BLaER1 (cell line): Measurements from ENCODE around the gene PTPRQ.

Source experiments
- H3K27ac ChIP-seq: shearing (Covaris generic); formaldehyde crosslinking; 2 replicates; pipeline ENCODE4 v1.8.1; 2022
- H3K27me3 ChIP-seq: shearing (Covaris generic); formaldehyde crosslinking; 2 replicates; pipeline ENCODE4 v1.8.1; 2022
- H3K36me3 ChIP-seq: shearing (Covaris generic); formaldehyde crosslinking; 2 replicates; pipeline ENCODE4 v1.8.1; 2022
- H3K4me1 ChIP-seq: shearing (Covaris generic); formaldehyde crosslinking; 2 replicates; pipeline ENCODE4 v1.8.1; 2022
- H3K4me2 ChIP-seq: shearing (Covaris generic); formaldehyde crosslinking; 2 replicates; pipeline ENCODE4 v1.8.1; 2022
- H3K4me3 ChIP-seq: shearing (Covaris generic); formaldehyde crosslinking; 2 replicates; pipeline ENCODE4 v1.8.1; 2022
- H3K9ac ChIP-seq: shearing (Covaris generic); formaldehyde crosslinking; 2 replicates; pipeline ENCODE4 v1.8.1; 2022
- H3K9me3 ChIP-seq: shearing (Covaris generic); formaldehyde crosslinking; 2 replicates; pipeline ENCODE4 v1.8.1; 2022
- H4K20me1 ChIP-seq: shearing (Covaris generic); formaldehyde crosslinking; 2 replicates; pipeline ENCODE4 v1.8.1; 2022
- Cebpa-rat ChIP-seq: shearing (Covaris generic); IDR thresholded peaks from 2 replicates; pipeline ENCODE4 v1.8.1; 2022

PTPRQ gene

GRCh38 chr12:80582431-80582830 is 138.4 kb downstream of the PTPRQ start:
- no peak overlapping the region for H3K9ac ChIP-seq
- H3K4me3 ChIP-seq: no peak overlapping the region
- no peak overlapping the region for H3K27ac ChIP-seq
- no peaks in the 10 kb centered on the region for H3K27me3 ChIP-seq
- no peaks in the 10 kb centered on the region for H3K4me1 ChIP-seq
- H3K4me2 ChIP-seq: no peak overlapping the region
- no peaks in the 10 kb centered on the region for H4K20me1 ChIP-seq
- no peaks in the 10 kb centered on the region for H3K36me3 ChIP-seq
- no peak for TF ChIP-seq Cebpa-rat
- H3K9me3 ChIP-seq: no peaks in the 10 kb centered on the region

DNA sequence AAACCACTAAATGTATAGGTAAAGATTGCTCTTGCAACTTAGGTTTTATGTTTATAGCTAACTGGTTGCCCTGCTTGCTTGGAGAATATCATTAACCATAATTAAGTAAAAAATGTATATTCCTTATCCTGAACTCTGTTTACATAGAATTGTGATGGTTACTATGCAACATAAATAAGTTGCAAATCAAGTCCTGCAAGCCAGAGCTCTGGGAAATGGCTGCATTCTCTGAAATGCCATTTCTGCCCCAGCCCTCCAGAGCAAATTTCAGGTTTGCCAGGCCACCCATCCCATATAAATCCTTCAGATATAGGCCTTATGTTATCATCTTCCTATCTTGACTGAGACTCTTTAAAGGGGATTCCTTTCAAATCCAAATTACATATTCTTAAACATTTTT is 145.0 kb downstream of the PTPRQ start:
- TF ChIP-seq Cebpa-rat: no peak
- no peak overlapping the region for H3K9ac ChIP-seq
- H3K4me1 ChIP-seq: no peaks in the 10 kb centered on the region
- H3K9me3 ChIP-seq: no peaks in the 10 kb centered on the region
- no peaks in the 10 kb centered on the region for H3K36me3 ChIP-seq
- H3K4me2 ChIP-seq: no peak overlapping the region
- no peaks in the 10 kb centered on the region for H4K20me1 ChIP-seq
- no peaks in the 10 kb centered on the region for H3K27me3 ChIP-seq
- no peak overlapping the region for H3K27ac ChIP-seq
- no peak overlapping the region for H3K4me3 ChIP-seq

- Histone ChIP-seq H3K9me3 (no peaks in the 10 kb centered on the region), H3K27ac (no peak overlapping the region), H3K4me2 (no peak overlapping the region), H3K36me3 (no peaks in the 10 kb centered on the region), H3K4me1 (no peaks in the 10 kb centered on the region), H4K20me1 (no peaks in the 10 kb centered on the region), H3K27me3 (no peaks in the 10 kb centered on the region), H3K9ac (no peak overlapping the region), H3K4me3 (no peak overlapping the region)
- TF ChIP-seq Cebpa-rat: no peak
Measured at GRCh38 chr12:80590085-80590484, 146.1 kb downstream of the PTPRQ start.

GRCh38 chr12:80593766-80594165 is 149.7 kb downstream of the PTPRQ start:
- H3K27me3 ChIP-seq: no peaks in the 10 kb centered on the region
- H3K9me3 ChIP-seq: no peaks in the 10 kb centered on the region
- no peak for TF ChIP-seq Cebpa-rat
- no peak overlapping the region for H3K4me2 ChIP-seq
- H3K9ac ChIP-seq: no peak overlapping the region
- no peak overlapping the region for H3K4me3 ChIP-seq
- no peak overlapping the region for H3K27ac ChIP-seq
- H3K36me3 ChIP-seq: no peaks in the 10 kb centered on the region
- no peaks in the 10 kb centered on the region for H3K4me1 ChIP-seq
- H4K20me1 ChIP-seq: no peaks in the 10 kb centered on the region

GRCh38 chr12:80596509-80596908 is 152.5 kb downstream of the PTPRQ start:
- Histone ChIP-seq H3K4me1 (no peaks in the 10 kb centered on the region), H4K20me1 (no peaks in the 10 kb centered on the region), H3K9ac (no peak overlapping the region), H3K27me3 (no peaks in the 10 kb centered on the region), H3K4me2 (no peak overlapping the region), H3K36me3 (no peaks in the 10 kb centered on the region), H3K4me3 (no peak overlapping the region), H3K9me3 (no peaks in the 10 kb centered on the region), H3K27ac (no peak overlapping the region)
- TF ChIP-seq Cebpa-rat: no peak

DNA sequence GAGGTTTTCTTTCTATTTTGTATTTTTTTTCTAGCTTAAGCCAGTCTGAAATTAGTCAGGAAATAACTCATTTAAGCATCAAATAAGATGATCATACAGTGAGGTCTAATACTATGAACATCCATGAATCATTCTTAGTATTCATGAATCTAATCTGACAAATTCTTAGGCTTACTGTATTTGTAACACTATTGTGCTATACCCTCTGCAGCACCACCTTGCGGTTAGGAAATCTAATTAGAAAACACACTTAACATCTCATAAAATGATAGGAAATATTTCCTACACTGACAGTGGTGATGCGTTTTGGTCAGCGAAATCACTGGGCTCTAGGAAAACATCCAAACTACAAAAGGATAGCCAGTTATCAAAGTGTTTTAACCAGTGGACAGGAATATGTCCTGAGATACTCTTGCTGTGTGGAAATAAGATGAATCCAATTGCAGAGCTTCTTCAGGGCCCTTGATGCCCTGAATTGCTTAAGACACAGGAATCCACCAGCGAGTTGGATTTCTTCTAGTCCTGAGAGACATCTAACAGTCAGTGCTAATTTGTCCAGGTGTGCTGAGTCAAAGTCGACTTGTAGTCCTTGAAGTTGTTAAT is 154.1 kb downstream of the PTPRQ start:
- Histone ChIP-seq H3K4me2 (no peak overlapping the region), H3K4me1 (no peaks in the 10 kb centered on the region)
- no peak for TF ChIP-seq Cebpa-rat

DNA sequence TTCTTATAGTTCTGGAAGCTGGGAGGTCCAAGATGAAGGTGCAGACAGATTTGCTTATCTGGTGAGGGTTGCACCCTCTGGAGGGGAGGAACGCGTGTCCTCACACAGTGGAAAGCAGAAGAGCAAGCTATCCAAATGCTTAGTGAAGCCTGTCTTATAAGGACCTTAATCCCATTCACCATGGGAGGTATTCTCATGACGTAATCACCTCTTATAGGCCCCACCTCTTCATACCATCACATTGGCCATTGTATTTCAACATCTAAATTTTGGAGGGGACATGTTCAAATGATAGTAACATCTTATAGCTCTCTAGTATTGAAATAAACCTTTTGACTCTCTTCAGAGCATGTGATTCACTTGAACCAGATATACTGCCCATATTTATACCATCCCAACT is 158.4 kb downstream of the PTPRQ start:
- Histone ChIP-seq H3K36me3 (no peaks in the 10 kb centered on the region), H3K4me2 (no peak overlapping the region), H4K20me1 (no peaks in the 10 kb centered on the region), H3K27ac (no peak overlapping the region), H3K4me3 (no peak overlapping the region), H3K9ac (no peak overlapping the region), H3K27me3 (no peaks in the 10 kb centered on the region), H3K9me3 (no peaks in the 10 kb centered on the region), H3K4me1 (no peaks in the 10 kb centered on the region)
- no peak for TF ChIP-seq Cebpa-rat

More for the DNA sequence above, 154.1 kb downstream of the PTPRQ start:
- H3K27me3 ChIP-seq: no peaks in the 10 kb centered on the region
- no peaks in the 10 kb centered on the region for H3K9me3 ChIP-seq
- no peak overlapping the region for H3K9ac ChIP-seq
- no peak overlapping the region for H3K27ac ChIP-seq
- H4K20me1 ChIP-seq: no peaks in the 10 kb centered on the region
- H3K4me3 ChIP-seq: no peak overlapping the region
- no peaks in the 10 kb centered on the region for H3K36me3 ChIP-seq

GRCh38 chr12:80607361-80608135 is 163.5 kb downstream of the PTPRQ start:
- no peak overlapping the region for H3K9ac ChIP-seq
- no peaks in the 10 kb centered on the region for H4K20me1 ChIP-seq
- H3K27me3 ChIP-seq: no peaks in the 10 kb centered on the region
- H3K36me3 ChIP-seq: no peaks in the 10 kb centered on the region
- H3K4me2 ChIP-seq: no peak overlapping the region
- no peaks in the 10 kb centered on the region for H3K4me1 ChIP-seq
- no peak for TF ChIP-seq Cebpa-rat
- no peak overlapping the region for H3K27ac ChIP-seq
- H3K9me3 ChIP-seq: no peaks in the 10 kb centered on the region
- no peak overlapping the region for H3K4me3 ChIP-seq

DNA sequence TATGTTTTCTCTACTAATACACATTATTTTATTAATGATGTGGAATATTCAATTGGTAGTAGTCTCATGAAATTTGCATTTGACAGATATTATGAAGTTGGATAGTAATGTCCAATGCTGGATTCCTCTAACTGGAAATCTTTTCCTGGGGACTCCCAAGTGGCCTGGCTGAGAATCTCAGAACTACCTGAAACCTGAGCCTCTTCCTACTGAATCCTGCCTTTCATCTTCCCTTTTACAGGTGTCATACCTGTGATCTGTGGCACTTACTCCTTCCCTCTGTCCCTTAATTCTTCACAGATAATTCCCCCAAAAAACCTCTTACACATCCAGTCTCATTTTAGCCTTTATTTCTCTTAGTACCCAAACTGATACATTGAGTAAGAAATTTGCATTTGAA is 173.7 kb downstream of the PTPRQ start:
- H3K27me3 ChIP-seq: no peaks in the 10 kb centered on the region
- H3K27ac ChIP-seq: no peak overlapping the region

GRCh38 chr12:80620281-80620680 is 176.2 kb downstream of the PTPRQ start:
- Histone ChIP-seq H3K27me3 (no peaks in the 10 kb centered on the region), H4K20me1 (no peaks in the 10 kb centered on the region), H3K27ac (no peak overlapping the region), H3K4me3 (no peak overlapping the region), H3K4me2 (no peak overlapping the region), H3K9ac (no peak overlapping the region), H3K36me3 (no peaks in the 10 kb centered on the region), H3K9me3 (no peaks in the 10 kb centered on the region), H3K4me1 (no peaks in the 10 kb centered on the region)
- no peak for TF ChIP-seq Cebpa-rat

More for the DNA sequence above, 173.7 kb downstream of the PTPRQ start:
- Histone ChIP-seq H3K4me3 (no peak overlapping the region), H4K20me1 (no peaks in the 10 kb centered on the region), H3K9me3 (no peaks in the 10 kb centered on the region), H3K4me2 (no peak overlapping the region), H3K36me3 (no peaks in the 10 kb centered on the region), H3K9ac (no peak overlapping the region), H3K4me1 (no peaks in the 10 kb centered on the region)
- no peak for TF ChIP-seq Cebpa-rat

DNA sequence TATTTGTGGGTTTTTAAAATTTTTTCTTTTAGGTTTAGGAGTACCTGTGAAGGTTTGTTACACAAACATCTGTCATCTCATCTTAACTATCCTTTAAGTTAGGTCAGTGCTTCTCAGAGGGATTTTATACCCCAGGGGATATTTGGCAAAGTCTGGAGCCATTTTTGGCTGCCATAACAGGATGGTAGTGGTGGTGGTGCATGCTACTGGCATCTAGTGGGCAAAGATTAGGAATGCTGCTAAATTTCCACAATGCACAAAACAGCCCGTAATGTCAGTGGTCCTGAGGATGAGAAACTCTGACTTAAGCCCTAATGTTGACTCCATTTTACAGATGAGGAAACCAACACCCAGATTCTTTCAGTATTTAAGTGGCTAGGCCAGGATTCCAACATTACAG is 178.2 kb downstream of the PTPRQ start:
- TF ChIP-seq Cebpa-rat: no peak
- Histone ChIP-seq H3K36me3 (no peaks in the 10 kb centered on the region), H3K4me3 (no peak overlapping the region), H3K4me1 (no peaks in the 10 kb centered on the region), H4K20me1 (no peaks in the 10 kb centered on the region), H3K9me3 (no peaks in the 10 kb centered on the region), H3K4me2 (no peak overlapping the region), H3K9ac (no peak overlapping the region), H3K27me3 (no peaks in the 10 kb centered on the region), H3K27ac (no peak overlapping the region)
